Measurements from ENCODE around the gene IFT74. TPM values are rescaled to one million over a fixed set of nuclear protein-coding genes. Genes with fewer than 3 reads are reported as not detected.
"Not testable (repeated sequence)": the region's sequence is repeated elsewhere in the genome, so short reads cannot be mapped to it uniquely, and the experiment has no call there.

Gene IFT74
- total RNA-seq, 1 experiment from 2014 or later = 6.0 TPM

GRCh38 chr9:27090231-27090630 is 134.0 kb downstream of the IFT74 start:
- ATAC-seq (no peak), DNase-seq (ENCODE audit: low read depth, low spot score) (no peak)
- in situ Hi-C loops (cut with HindIII; ENCODE audit: low pct_unique_long_range_greater_than_20kb, low sequenced_read_pairs) = no loop called here
- Histone ChIP-seq H3K36me3 (ENCODE audit: control insufficient read depth, insufficient read depth, low read length) (no peaks in the 10 kb centered on the region), H3K9me3 (ENCODE audit: control insufficient read depth, insufficient read depth, low read depth, low read length) (no peaks in the 10 kb centered on the region), H3K27me3 (ENCODE audit: control insufficient read depth, insufficient read depth, low read length) (no peaks in the 10 kb centered on the region), H3K27ac (ENCODE audit: low read length) (no peak overlapping the region), H3K4me1 (ENCODE audit: control insufficient read depth, insufficient read depth, low read length) (no peaks in the 10 kb centered on the region), H3K4me3 (ENCODE audit: low read depth in 2 of 2, low read length in 2 of 2) (no peak overlapping the region)
- CTCF ChIA-PET = no interaction called here
- POLR2A ChIA-PET = no interaction called here
- intact Hi-C loops (cut with micrococcal nuclease; ENCODE audit: unreplicated experiment) = no loop called here
- BruUV-seq (replicated peaks) = no TSS peak
- no peak for TF ChIP-seq CTCF (IDR thresholded peaks at IDR 0.05)
- no peak for TF ChIP-seq TCF7L2 (IDR thresholded peaks at IDR 0.05; ENCODE audit: low read depth, low read length)
- TF ChIP-seq SIN3A (IDR thresholded peaks at IDR 0.05; ENCODE audit: borderline replicate concordance, insufficient read depth, low read depth, low read length) = no peak
- no peak for TF ChIP-seq POLR2AphosphoS5 (IDR thresholded peaks at IDR 0.05; ENCODE audit: low read depth, low read length)
- TF ChIP-seq REST (IDR thresholded peaks at IDR 0.05; ENCODE audit: insufficient read depth in 1 of 2, low read depth in 2 of 2, low read length in 1 of 2) = no peak

- Histone ChIP-seq H3K4me3 (ENCODE audit: low read depth in 2 of 2, low read length in 2 of 2) (no peak overlapping the region), H3K4me1 (ENCODE audit: control insufficient read depth, insufficient read depth, low read length) (no peaks in the 10 kb centered on the region), H3K36me3 (ENCODE audit: control insufficient read depth, insufficient read depth, low read length) (no peaks in the 10 kb centered on the region), H3K27ac (ENCODE audit: low read length) (no peak overlapping the region), H3K9me3 (ENCODE audit: control insufficient read depth, insufficient read depth, low read depth, low read length) (no peaks in the 10 kb centered on the region), H3K27me3 (ENCODE audit: control insufficient read depth, insufficient read depth, low read length) (no peaks in the 10 kb centered on the region)
- BruUV-seq (replicated peaks) = no TSS peak
- no peak for TF ChIP-seq SIN3A (IDR thresholded peaks at IDR 0.05; ENCODE audit: borderline replicate concordance, insufficient read depth, low read depth, low read length)
- no peak for TF ChIP-seq REST (IDR thresholded peaks at IDR 0.05; ENCODE audit: insufficient read depth in 1 of 2, low read depth in 2 of 2, low read length in 1 of 2)
- no peak for TF ChIP-seq POLR2AphosphoS5 (IDR thresholded peaks at IDR 0.05; ENCODE audit: low read depth, low read length)
- no peak for TF ChIP-seq CTCF (IDR thresholded peaks at IDR 0.05)
- no peak for TF ChIP-seq TCF7L2 (IDR thresholded peaks at IDR 0.05; ENCODE audit: low read depth, low read length)
- no peak for DNase-seq (ENCODE audit: low read depth, low spot score)
- in situ Hi-C loops (cut with HindIII; ENCODE audit: low pct_unique_long_range_greater_than_20kb, low sequenced_read_pairs) = no loop called here
- ChIA-PET CTCF (no interaction called here), POLR2A (no interaction called here)
- no peak for ATAC-seq
- intact Hi-C loops (cut with micrococcal nuclease; ENCODE audit: unreplicated experiment) = no loop called here
Measured at GRCh38 chr9:27090711-27091110, 134.5 kb downstream of the IFT74 start.

- H3K27me3 ChIP-seq (ENCODE audit: control insufficient read depth, insufficient read depth, low read length); DNase-seq (ENCODE audit: low read depth, low spot score); CTCF ChIA-PET; in situ Hi-C loops (cut with HindIII; ENCODE audit: low pct_unique_long_range_greater_than_20kb, low sequenced_read_pairs); H3K4me3 ChIP-seq (ENCODE audit: low read depth in 2 of 2, low read length in 2 of 2); POLR2A ChIA-PET; H3K4me1 ChIP-seq (ENCODE audit: control insufficient read depth, insufficient read depth, low read length); H3K9me3 ChIP-seq (ENCODE audit: control insufficient read depth, insufficient read depth, low read depth, low read length); H3K27ac ChIP-seq (ENCODE audit: low read length); H3K36me3 ChIP-seq (ENCODE audit: control insufficient read depth, insufficient read depth, low read length); BruUV-seq (replicated peaks); intact Hi-C loops (cut with micrococcal nuclease; ENCODE audit: unreplicated experiment); ATAC-seq: not testable (repeated sequence)
Measured at GRCh38 chr9:27092496-27092895, 136.3 kb downstream of the IFT74 start.
